ENCODE data around the gene TCF4.

Gene TCF4

GRCh38 chr18:55307505-55307904 is 280.5 kb downstream of the TCF4 start:
- TF ChIP-seq CTCF (IDR thresholded peaks at IDR 0.05; ENCODE audit: control extremely low read depth, extremely low read depth, low read depth, missing control alignments), result no peak
- ChIA-PET POLR2A (no interaction called here), CTCF (interaction anchor here (0.8 to 2.1 kb wide), 8 partner anchors 14 to 73 kb away, joined by 3 to 9 read pairs (median 3); no protein-coding TSS in a partner anchor)
- DNase-seq (ENCODE audit: extremely low spot score), result no peak

GRCh38 chr18:55306359-55307024 is 281.5 kb downstream of the TCF4 start:
- ChIA-PET POLR2A (no interaction called here), CTCF (interaction anchor here (0.8 to 1.9 kb wide), 5 partner anchors 12 to 72 kb away, joined by 3 to 9 read pairs (median 4); no protein-coding TSS in a partner anchor)
- no peak for DNase-seq (ENCODE audit: extremely low spot score)
- TF ChIP-seq CTCF (IDR thresholded peaks at IDR 0.05; ENCODE audit: control extremely low read depth, extremely low read depth, low read depth, missing control alignments), result no peak

GRCh38 chr18:55302167-55302833 is 285.7 kb downstream of the TCF4 start:
- no peak for TF ChIP-seq CTCF (IDR thresholded peaks at IDR 0.05; ENCODE audit: control extremely low read depth, extremely low read depth, low read depth, missing control alignments)
- CTCF ChIA-PET, result interaction anchor here (1.2 to 3.3 kb wide), 3 partner anchors 12 to 33 kb away, joined by 4 to 10 read pairs (median 4); no protein-coding TSS in a partner anchor

GRCh38 chr18:55301824-55302166 is 286.2 kb downstream of the TCF4 start:
- no peak for DNase-seq (ENCODE audit: extremely low spot score)
- CTCF ChIA-PET, result interaction anchor here (1.1 to 3.3 kb wide), 5 partner anchors 12 to 53 kb away, joined by 3 to 10 read pairs (median 4); no protein-coding TSS in a partner anchor
- POLR2A ChIA-PET, result interaction anchor here (0.6 kb wide), 1 partner anchor 1800 kb away, joined by 10 read pairs; no protein-coding TSS in a partner anchor
- TF ChIP-seq CTCF (IDR thresholded peaks at IDR 0.05; ENCODE audit: control extremely low read depth, extremely low read depth, low read depth, missing control alignments), result no peak

More at GRCh38 chr18:55302167-55302833, 285.7 kb downstream of the TCF4 start:
- POLR2A ChIA-PET, result interaction anchor here (0.6 kb wide), 1 partner anchor 1800 kb away, joined by 10 read pairs; no protein-coding TSS in a partner anchor
- no peak for DNase-seq (ENCODE audit: extremely low spot score)

- TF ChIP-seq CTCF (IDR thresholded peaks at IDR 0.05; ENCODE audit: control extremely low read depth, extremely low read depth, low read depth, missing control alignments), result no peak
- ChIA-PET POLR2A (interaction anchor here (1.2 kb wide), 1 partner anchor 21 kb away, joined by 8 read pairs; no protein-coding TSS in a partner anchor), CTCF (interaction anchor here (0.8 to 3.3 kb wide), 8 partner anchors 11 to 52 kb away, joined by 3 to 10 read pairs (median 3); no protein-coding TSS in a partner anchor)
- no peak for DNase-seq (ENCODE audit: extremely low spot score)
Measured at GRCh38 chr18:55300936-55301531, 287.0 kb downstream of the TCF4 start.

- TF ChIP-seq CTCF (IDR thresholded peaks at IDR 0.05; ENCODE audit: control extremely low read depth, extremely low read depth, low read depth, missing control alignments), result no peak
- ChIA-PET CTCF (interaction anchor here (0.8 to 3.3 kb wide), 6 partner anchors 14 to 31 kb away, joined by 3 to 10 read pairs (median 3); no protein-coding TSS in a partner anchor), POLR2A (interaction anchor here (1.2 kb wide), 1 partner anchor 22 kb away, joined by 8 read pairs; no protein-coding TSS in a partner anchor)
- DNase-seq (ENCODE audit: extremely low spot score), result no peak
Measured at GRCh38 chr18:55300421-55300935, 287.5 kb downstream of the TCF4 start.
